Measurements from ENCODE around the gene UBXN11. TPM values are rescaled to one million over a fixed set of nuclear protein-coding genes. Genes with fewer than 3 reads are reported as not detected.
"Not testable (repeated sequence)": the region's sequence is repeated elsewhere in the genome, so short reads cannot be mapped to it uniquely, and the experiment has no call there.

UBXN11 gene
- total RNA-seq, 1 experiment from 2014 or later: 5.3 TPM

- Histone ChIP-seq H3K9me3 (replicated peaks) (no peaks in the 10 kb centered on the region), H3K4me3 (no peak overlapping the region), H3K4me1 (peaks cover 25% of the 10 kb centered on the region), H3K27me3 (no peaks in the 10 kb centered on the region), H3K27ac (no peak overlapping the region), H3K36me3 (no peaks in the 10 kb centered on the region)
- no peak for DNase-seq
Measured at GRCh38 chr1:26300578-26301275, 5.7 kb downstream of the UBXN11 start.

GRCh38 chr1:26297791-26298124, 8.7 kb downstream of the UBXN11 start:
- no peak overlapping the region for H3K4me3 ChIP-seq
- no peaks in the 10 kb centered on the region for H3K36me3 ChIP-seq
- H3K9me3 ChIP-seq (replicated peaks): no peaks in the 10 kb centered on the region
- H3K27ac ChIP-seq: peak overlapping the region; percentile 23
- no peak for DNase-seq
- peaks cover 21% of the 10 kb centered on the region for H3K4me1 ChIP-seq
- no peaks in the 10 kb centered on the region for H3K27me3 ChIP-seq

- H3K27me3 ChIP-seq: no peaks in the 10 kb centered on the region
- no peak for DNase-seq
- no peak overlapping the region for H3K4me3 ChIP-seq
- no peaks in the 10 kb centered on the region for H3K36me3 ChIP-seq
- peaks cover 16% of the 10 kb centered on the region for H3K4me1 ChIP-seq
- no peaks in the 10 kb centered on the region for H3K9me3 ChIP-seq (replicated peaks)
- H3K27ac ChIP-seq: no peak overlapping the region
Measured at GRCh38 chr1:26297057-26297790, 9.2 kb downstream of the UBXN11 start.

GRCh38 chr1:26296340-26297056, 9.9 kb downstream of the UBXN11 start:
- H3K9me3 ChIP-seq (replicated peaks): no peaks in the 10 kb centered on the region
- DNase-seq: no peak
- H3K36me3 ChIP-seq: no peaks in the 10 kb centered on the region
- peaks cover 16% of the 10 kb centered on the region for H3K4me1 ChIP-seq
- H3K4me3 ChIP-seq: no peak overlapping the region
- H3K27ac ChIP-seq: no peak overlapping the region
- no peaks in the 10 kb centered on the region for H3K27me3 ChIP-seq

GRCh38 chr1:26295194-26296138, 11.0 kb downstream of the UBXN11 start:
- no peaks in the 10 kb centered on the region for H3K36me3 ChIP-seq
- no peak for DNase-seq
- H3K27ac ChIP-seq: no peak overlapping the region
- H3K27me3 ChIP-seq: no peaks in the 10 kb centered on the region
- H3K9me3 ChIP-seq (replicated peaks): no peaks in the 10 kb centered on the region
- no peak overlapping the region for H3K4me3 ChIP-seq
- H3K4me1 ChIP-seq: peaks cover 16% of the 10 kb centered on the region

GRCh38 chr1:26293911-26294463, 12.4 kb downstream of the UBXN11 start:
- H3K36me3 ChIP-seq: no peaks in the 10 kb centered on the region
- H3K4me3 ChIP-seq: no peak overlapping the region
- H3K27me3 ChIP-seq: no peaks in the 10 kb centered on the region
- no peak for DNase-seq
- no peak overlapping the region for H3K27ac ChIP-seq
- H3K9me3 ChIP-seq (replicated peaks): no peaks in the 10 kb centered on the region
- peaks cover 15% of the 10 kb centered on the region for H3K4me1 ChIP-seq

GRCh38 chr1:26292735-26293134, 13.7 kb downstream of the UBXN11 start:
- not testable (repeated sequence) for H3K27me3 ChIP-seq; H3K4me3 ChIP-seq; H3K27ac ChIP-seq; H3K9me3 ChIP-seq (replicated peaks); DNase-seq; H3K36me3 ChIP-seq; H3K4me1 ChIP-seq

GRCh38 chr1:26291939-26292338, 14.5 kb downstream of the UBXN11 start:
- no peak for DNase-seq

GRCh38 chr1:26291433-26291832, 15.0 kb downstream of the UBXN11 start:
- Histone ChIP-seq H3K9me3 (replicated peaks) (no peaks in the 10 kb centered on the region), H3K36me3 (no peaks in the 10 kb centered on the region), H3K27me3 (no peaks in the 10 kb centered on the region), H3K4me1 (peaks cover 11% of the 10 kb centered on the region), H3K4me3 (no peak overlapping the region), H3K27ac (no peak overlapping the region)
- DNase-seq: no peak

More at GRCh38 chr1:26291939-26292338, 14.5 kb downstream of the UBXN11 start:
- Histone ChIP-seq H3K4me1 (peaks cover 8% of the 10 kb centered on the region), H3K36me3 (no peaks in the 10 kb centered on the region), H3K27me3 (no peaks in the 10 kb centered on the region), H3K27ac (no peak overlapping the region), H3K4me3 (no peak overlapping the region), H3K9me3 (replicated peaks) (no peaks in the 10 kb centered on the region)

- DNase-seq: no peak
- Histone ChIP-seq H3K36me3 (no peaks in the 10 kb centered on the region), H3K4me1 (peaks cover 11% of the 10 kb centered on the region), H3K9me3 (replicated peaks) (no peaks in the 10 kb centered on the region), H3K27ac (no peak overlapping the region), H3K27me3 (no peaks in the 10 kb centered on the region), H3K4me3 (no peak overlapping the region)
Measured at GRCh38 chr1:26290882-26291261, 15.6 kb downstream of the UBXN11 start.

GRCh38 chr1:26290122-26290881, 16.1 kb downstream of the UBXN11 start:
- Histone ChIP-seq H3K27ac (no peak overlapping the region), H3K4me1 (peaks cover 11% of the 10 kb centered on the region)
- DNase-seq: no peak

GRCh38 chr1:26289158-26290059, 17.0 kb downstream of the UBXN11 start:
- peaks cover 19% of the 10 kb centered on the region for H3K4me1 ChIP-seq
- H3K27me3 ChIP-seq: no peaks in the 10 kb centered on the region
- no peak overlapping the region for H3K4me3 ChIP-seq
- H3K27ac ChIP-seq: no peak overlapping the region
- no peak for DNase-seq
- H3K9me3 ChIP-seq (replicated peaks): no peaks in the 10 kb centered on the region
- H3K36me3 ChIP-seq: no peaks in the 10 kb centered on the region

More at GRCh38 chr1:26290122-26290881, 16.1 kb downstream of the UBXN11 start:
- Histone ChIP-seq H3K9me3 (replicated peaks) (no peaks in the 10 kb centered on the region), H3K27me3 (no peaks in the 10 kb centered on the region), H3K4me3 (no peak overlapping the region), H3K36me3 (no peaks in the 10 kb centered on the region)

Data from SJCRH30 (cell line).